GM23248 (cell line): ENCODE data around the gene WIPF1.

ENCODE experiments used
- EZH2 ChIP-seq: fragments of 200-600 bp; sonication (generic); IDR thresholded peaks from 2 replicates; pipeline ENCODE4 v1.6.1; 2018; ENCODE audit warnings: antibody characterized with exemption, mild to moderate bottlenecking; ENCODE audit not compliant: insufficient read depth, poor library complexity, severe bottlenecking
- EZH2phosphoT487 ChIP-seq: fragments of 200-600 bp; sonication (generic); IDR thresholded peaks from 2 replicates; pipeline ENCODE4 v1.6.1; 2018; ENCODE audit warnings: antibody characterized with exemption, moderate library complexity, mild to moderate bottlenecking, low read depth; ENCODE audit not compliant: insufficient read depth

DNA sequence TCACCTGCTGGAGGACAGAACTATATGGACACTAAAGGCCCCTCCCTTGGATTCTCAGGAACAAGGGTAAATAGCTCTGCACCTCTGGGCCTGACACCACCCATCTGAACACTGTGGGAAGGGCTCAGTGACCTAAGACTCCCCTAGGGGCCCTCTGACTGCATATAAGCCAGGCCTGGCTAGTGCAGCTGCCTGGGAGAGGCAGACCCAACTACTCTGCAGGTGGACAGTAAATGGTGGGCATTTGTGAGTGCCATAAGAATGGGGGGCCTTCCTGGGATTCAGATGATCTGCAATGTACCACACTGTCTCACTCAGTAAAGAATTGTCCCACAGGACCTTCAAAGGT, 11.2 kb upstream of the WIPF1 start:
- no peak for TF ChIP-seq EZH2
- no peak for TF ChIP-seq EZH2phosphoT487
